GM23338 (cell line): ENCODE data around the gene PPP1R7. TPM values are rescaled to one million over a fixed set of nuclear protein-coding genes. Genes with fewer than 3 reads are reported as not detected.

Experiments used
- ATAC-seq: fragments of 200-7000 bp; cut with Tn5 transposase; 3 replicates; pipeline ENCODE4 v1.9.1; 2020
- DNase-seq: peaks from one replicate; pipeline ENCODE4 v3.0.0-alpha.2; 2015; ENCODE audit warnings: low spot score
- H2AFZ ChIP-seq: fragments of 200-600 bp; sonication (generic); 2 replicates; pipeline ENCODE4 v1.8.0; 2016; ENCODE audit warnings: antibody characterized with exemption, mild to moderate bottlenecking, moderate library complexity
- H3F3A ChIP-seq: fragments of 200-600 bp; sonication (generic); replicated peaks from 2 replicates; pipeline ENCODE4 v1.8.0; 2017; ENCODE audit warnings: antibody characterized with exemption, mixed run types, low read depth
- H3K27ac ChIP-seq: fragments of 200-600 bp; sonication (generic); 2 replicates; pipeline ENCODE4 v1.6.1; 2016; ENCODE audit warnings: low read depth
- H3K27me3 ChIP-seq: fragments of 200-600 bp; sonication (generic); 2 replicates; pipeline ENCODE4 v1.8.0; 2016; ENCODE audit warnings: mild to moderate bottlenecking, mixed run types, moderate library complexity; ENCODE audit not compliant: insufficient read depth
- H3K36me3 ChIP-seq: fragments of 200-600 bp; sonication (generic); 2 replicates; pipeline ENCODE4 v1.8.0; 2016; ENCODE audit warnings: mild to moderate bottlenecking; ENCODE audit not compliant: insufficient read depth
- H3K4me1 ChIP-seq: fragments of 200-600 bp; sonication (generic); 2 replicates; pipeline ENCODE4 v1.8.0; 2016; ENCODE audit warnings: mild to moderate bottlenecking, moderate library complexity; ENCODE audit not compliant: insufficient read depth
- H3K4me2 ChIP-seq: fragments of 200-600 bp; sonication (generic); 2 replicates; pipeline ENCODE4 v1.7.1; 2017; ENCODE audit warnings: mixed run types
- H3K4me3 ChIP-seq: fragments of 200-600 bp; sonication (generic); 2 replicates; pipeline ENCODE4 v1.6.1; 2016; ENCODE audit warnings: mixed run types
- H3K79me2 ChIP-seq: fragments of 200-600 bp; sonication (generic); replicated peaks from 2 replicates; pipeline ENCODE4 v1.8.0; 2017; ENCODE audit warnings: mild to moderate bottlenecking; ENCODE audit not compliant: insufficient read depth
- H3K9me2 ChIP-seq: fragments of 200-600 bp; sonication (generic); 2 replicates; pipeline ENCODE4 v1.8.0; 2017; ENCODE audit not compliant: insufficient read depth
- H4K20me1 ChIP-seq: fragments of 200-600 bp; sonication (generic); replicated peaks from 2 replicates; pipeline ENCODE4 v1.8.0; 2017; ENCODE audit warnings: mild to moderate bottlenecking; ENCODE audit not compliant: insufficient read depth
- H3K27ac Mint-ChIP-seq: 2 replicates; pipeline ENCODE4 v1.8.0; 2020; ENCODE audit warnings: inconsistent platforms, mild to moderate bottlenecking, moderate library complexity, mixed read lengths
- H3K27me3 Mint-ChIP-seq: 3 replicates; pipeline ENCODE4 v1.8.0; 2022; ENCODE audit warnings: low read depth, mild to moderate bottlenecking, moderate library complexity, mixed read lengths, inconsistent platforms; ENCODE audit not compliant: insufficient read depth, poor library complexity
- H3K36me3 Mint-ChIP-seq: 3 replicates; pipeline ENCODE4 v1.8.0; 2021; ENCODE audit warnings: low read depth, mild to moderate bottlenecking, inconsistent platforms, moderate library complexity, mixed read lengths
- H3K4me1 Mint-ChIP-seq: 3 replicates; pipeline ENCODE4 v1.8.0; 2020; ENCODE audit warnings: mild to moderate bottlenecking, inconsistent platforms, mixed read lengths
- H3K4me3 Mint-ChIP-seq: 3 replicates; pipeline ENCODE4 v1.8.0; 2021; ENCODE audit warnings: moderate library complexity, mild to moderate bottlenecking, inconsistent platforms, mixed read lengths
- H3K9me3 Mint-ChIP-seq: 3 replicates; pipeline ENCODE4 v1.8.0; 2020; ENCODE audit warnings: moderate library complexity, mild to moderate bottlenecking, inconsistent platforms, mixed read lengths
- CTCF ChIP-seq, 2 experiments: fragments of 200-600 bp in 1 of 2; sonication (generic) in 1 of 2; conservative IDR thresholded peaks; 2 replicates each; pipeline versions ENCODE4 v1.5.1 to v1.6.1; 2016 to 2017; ENCODE audit warnings: antibody characterized with exemption in 2 of 2, low read depth in 2 of 2, mild to moderate bottlenecking in 2 of 2, moderate library complexity in 1 of 2
- EZH2phosphoT487 ChIP-seq: fragments of 200-600 bp; sonication (generic); IDR thresholded peaks from one replicate; pipeline ENCODE4 v1.8.1; 2018; ENCODE audit warnings: antibody characterized with exemption; ENCODE audit not compliant: unreplicated experiment
- JUNB ChIP-seq: IDR thresholded peaks from one replicate; pipeline ENCODE4 v1.6.1; 2016; ENCODE audit warnings: antibody characterized with exemption; ENCODE audit not compliant: unreplicated experiment
- POLR2AphosphoS5 ChIP-seq: IDR thresholded peaks from 2 replicates; pipeline ENCODE4 v1.6.1; 2016; ENCODE audit warnings: antibody characterized with exemption, low read depth
- REST ChIP-seq: IDR thresholded peaks from one replicate; pipeline ENCODE4 v1.6.1; 2018; ENCODE audit warnings: antibody characterized with exemption; ENCODE audit not compliant: unreplicated experiment
- ZNF331 ChIP-seq: fragments of 250-450 bp; sonication (Bioruptor Pico); IDR thresholded peaks from 2 replicates; pipeline ENCODE4 v1.5.0; 2020; ENCODE audit warnings: low read depth, mild to moderate bottlenecking, moderate library complexity
- ZNF462 ChIP-seq: fragments of 250-450 bp; sonication (Bioruptor Pico); IDR thresholded peaks from 2 replicates; pipeline ENCODE4 v1.5.0; 2020; ENCODE audit warnings: mild to moderate bottlenecking, moderate library complexity
- polyA plus RNA-seq: library from polyadenylated mRNA; unstranded; fragments of >200 nt; fragmentation: Nextera tagmentation; extraction: Ambion mirVana; gene quantifications from 2 replicates; pipeline ENCODE4 v1.2.1, GENCODE V29; 2016
- total RNA-seq: library from RNA; depleted of rRNA; stranded (reverse); fragments of >200 nt; shearing (Covaris generic); gene quantifications from 2 replicates; pipeline ENCODE4 v1.2.3, GENCODE V29; 2014

PPP1R7 gene
- total and polyA plus RNA-seq, 2 experiments from 2014 or later, result 48.2 to 94.3 TPM

- TF ChIP-seq ZNF462 (CRISPR knock-in tag) (no peak), EZH2phosphoT487 (no peak), ZNF331 (CRISPR knock-in tag) (no peak), POLR2AphosphoS5 (no peak), REST (no peak)
Observed at GRCh38 chr2:241146286-241146685, 4.0 kb upstream of the PPP1R7 start (continued).

- Mint-ChIP-seq H3K27ac (no peak overlapping the region), H3K4me3 (peak overlapping the region; percentile 94; the same call in 1 of the 3 replicates), H3K4me1 (peaks cover 26% of the 10 kb centered on the region), H3K27me3 (peaks cover 14% of the 10 kb centered on the region), H3K36me3 (peaks cover 8% of the 10 kb centered on the region; the same call in 1 of the 3 replicates), H3K9me3 (no peaks in the 10 kb centered on the region; the same call in 2 of the 3 replicates)
- peaks cover 23% of the 10 kb centered on the region for H3K4me1 ChIP-seq
- H4K20me1 ChIP-seq, result peaks cover 22% of the 10 kb centered on the region
- DNase-seq (no peak), ATAC-seq (no peak)
- no peaks in the 10 kb centered on the region for H3K27me3 ChIP-seq
- H3K4me3 ChIP-seq, result no peak overlapping the region
- H3K9me2 ChIP-seq, result no peaks in the 10 kb centered on the region
- 0 out of 2 replicates have a peak, but pooled peaks cover 6% of the 10 kb centered on the region for H3F3A ChIP-seq
- H3K27ac ChIP-seq, result no peak overlapping the region
- H2AFZ ChIP-seq, result no peak overlapping the region
- H3K36me3 ChIP-seq, result no peaks in the 10 kb centered on the region
- no peak overlapping the region for H3K4me2 ChIP-seq
- peaks cover 72% of the 10 kb centered on the region for H3K79me2 ChIP-seq
- TF ChIP-seq CTCF (conservative IDR thresholded peaks at IDR 0.05; ENCODE audit: low read depth in 2 of 2) (no peak), JUNB (no peak), POLR2AphosphoS5 (no peak)
Observed at GRCh38 chr2:241147336-241147735, 2.9 kb upstream of the PPP1R7 start.
